Stimulated activated CD4-positive, alpha-beta T cell treated with anti-CD3 and anti-CD28 coated beads, Interleukin-2, amount 100 ng/mL, for 24 hours (primary cell): ENCODE data around the gene DPCD.
"Not testable (repeated sequence)": the region's sequence is repeated elsewhere in the genome, so short reads cannot be mapped to it uniquely, and the experiment has no call there.

ENCODE experiments used
- DNase-seq, 2 donors: peaks; one replicate each; pipeline ENCODE4 v3.0.0-alpha.2; 2020

DPCD gene

DNA sequence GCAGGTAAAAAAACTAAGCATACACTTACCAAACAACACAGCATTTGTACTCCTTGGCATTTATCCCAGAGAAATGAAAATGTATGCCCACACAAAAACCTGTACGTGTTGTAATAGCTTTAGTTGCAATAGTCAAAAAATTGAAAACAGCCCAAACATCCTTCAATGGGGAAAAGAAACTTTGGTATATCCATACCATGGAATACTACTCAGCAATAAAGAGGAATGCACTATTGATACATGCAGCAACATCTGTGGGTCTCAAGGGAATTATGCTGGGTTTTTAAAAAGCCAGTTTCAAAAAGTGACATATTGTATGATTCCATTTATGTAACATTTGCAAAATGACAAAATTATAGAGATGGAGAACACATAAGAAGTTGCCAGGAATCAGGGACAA, 35.4 kb downstream of the DPCD start:
- no peak for DNase-seq

DNA sequence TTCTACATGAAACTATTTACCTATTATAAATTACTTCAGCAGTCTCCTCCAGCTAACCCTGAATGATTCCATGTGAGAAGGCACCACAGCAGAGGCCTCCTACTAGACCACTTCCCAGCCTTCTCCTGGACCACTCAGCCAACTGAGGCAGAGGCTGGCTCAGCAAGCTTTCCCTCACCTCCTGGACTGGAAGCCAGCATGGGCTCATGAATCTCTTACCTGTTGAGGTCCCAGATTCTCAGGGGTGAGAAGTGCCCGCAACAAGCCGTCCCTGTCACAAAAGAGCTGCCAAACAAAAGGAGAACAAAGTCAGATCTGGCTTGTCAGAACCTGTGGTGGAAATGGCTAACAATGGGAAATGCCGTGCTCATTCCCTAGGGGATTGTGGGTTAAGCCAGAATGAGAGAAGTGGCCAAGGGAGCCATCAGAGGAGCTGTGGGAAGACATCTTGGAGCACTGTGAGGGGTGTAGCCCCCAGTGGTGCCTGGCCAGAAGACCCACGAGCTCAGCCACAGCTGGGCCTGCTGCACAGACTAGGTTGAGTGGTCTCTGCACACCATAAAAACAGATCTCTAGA, 36.5 kb downstream of the DPCD start:
- DNase-seq: no peak

DNA sequence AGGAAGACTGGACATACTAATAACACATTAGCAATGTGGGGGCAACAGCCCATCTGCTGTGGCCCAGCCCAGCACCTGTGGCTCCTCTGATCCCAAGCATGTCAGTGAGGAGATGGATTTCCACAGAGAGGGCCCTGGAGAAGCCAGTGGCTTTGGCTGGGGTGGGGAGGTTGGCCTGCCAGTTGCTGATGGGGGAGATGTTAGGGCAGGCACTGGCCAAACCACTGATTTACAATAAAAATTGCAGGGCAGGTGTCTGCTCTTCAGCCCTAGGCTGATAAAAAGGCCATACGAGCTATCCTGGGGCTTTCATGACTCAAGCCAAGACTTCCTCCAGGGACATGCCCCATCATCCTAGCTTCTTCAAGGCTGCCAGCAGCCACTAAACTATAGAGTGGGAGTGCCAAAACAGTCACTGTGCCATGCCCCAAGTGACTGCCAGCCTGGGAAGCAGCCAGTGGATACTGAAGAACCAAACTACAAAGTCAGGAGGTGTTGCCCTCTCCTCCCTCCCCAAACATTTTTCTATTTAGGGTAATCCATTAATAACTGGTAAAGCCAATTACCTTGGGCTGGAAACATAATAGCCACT, 37.8 kb downstream of the DPCD start:
- DNase-seq: no peak

DNA sequence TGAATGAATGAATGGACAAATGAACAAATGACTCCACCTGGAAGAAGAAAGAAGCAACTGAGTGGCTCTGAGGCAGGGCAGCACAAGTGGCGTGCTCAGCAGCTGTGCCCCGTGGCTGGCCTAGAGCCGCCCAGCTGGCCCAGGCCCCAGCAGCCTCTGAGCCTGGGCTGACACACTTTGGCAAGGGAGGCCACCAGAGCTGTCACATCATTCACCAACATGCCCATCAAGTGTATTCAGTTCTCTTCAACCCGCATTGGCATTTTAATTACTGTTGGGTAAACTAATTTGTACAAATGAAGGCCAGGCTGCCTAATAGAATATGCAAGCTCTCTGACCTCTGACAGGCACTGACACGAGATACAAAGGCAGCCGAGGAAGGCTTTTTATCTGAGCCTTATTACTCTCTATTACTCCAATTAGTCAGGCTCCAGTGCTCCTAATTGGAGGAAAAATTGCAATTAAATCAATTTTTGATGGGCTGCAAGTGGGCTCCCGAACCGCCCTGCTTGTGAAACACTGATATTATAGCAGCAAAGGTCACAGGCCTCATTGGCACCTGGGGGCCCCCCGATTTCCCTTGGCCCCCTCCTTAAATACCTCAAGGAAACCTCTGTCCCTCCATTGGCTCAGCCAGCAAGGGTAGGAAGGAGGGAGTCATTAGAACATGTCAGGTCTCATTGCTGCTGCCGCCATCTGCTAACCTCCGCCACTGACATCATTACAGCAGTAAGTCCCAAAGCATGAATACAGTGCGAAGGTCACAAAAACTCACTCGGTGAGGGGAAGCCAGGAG, 41.9 kb downstream of the DPCD start:
- no peak for DNase-seq

DNA sequence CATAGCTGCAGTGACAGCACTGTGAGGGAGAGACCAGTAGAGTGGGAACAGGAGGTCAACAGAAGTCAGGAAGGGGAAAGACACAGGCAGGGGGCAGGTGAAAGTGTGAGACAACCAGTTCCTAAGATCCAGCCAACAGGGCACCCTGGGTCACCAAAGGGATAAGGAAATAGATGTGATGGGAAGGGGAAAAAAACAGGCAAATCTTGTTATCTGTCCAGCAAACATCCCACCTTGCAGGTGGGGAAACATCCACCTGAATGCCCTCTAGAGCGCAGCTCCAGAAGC, 42.5 kb downstream of the DPCD start:
- no peak for DNase-seq

DNA sequence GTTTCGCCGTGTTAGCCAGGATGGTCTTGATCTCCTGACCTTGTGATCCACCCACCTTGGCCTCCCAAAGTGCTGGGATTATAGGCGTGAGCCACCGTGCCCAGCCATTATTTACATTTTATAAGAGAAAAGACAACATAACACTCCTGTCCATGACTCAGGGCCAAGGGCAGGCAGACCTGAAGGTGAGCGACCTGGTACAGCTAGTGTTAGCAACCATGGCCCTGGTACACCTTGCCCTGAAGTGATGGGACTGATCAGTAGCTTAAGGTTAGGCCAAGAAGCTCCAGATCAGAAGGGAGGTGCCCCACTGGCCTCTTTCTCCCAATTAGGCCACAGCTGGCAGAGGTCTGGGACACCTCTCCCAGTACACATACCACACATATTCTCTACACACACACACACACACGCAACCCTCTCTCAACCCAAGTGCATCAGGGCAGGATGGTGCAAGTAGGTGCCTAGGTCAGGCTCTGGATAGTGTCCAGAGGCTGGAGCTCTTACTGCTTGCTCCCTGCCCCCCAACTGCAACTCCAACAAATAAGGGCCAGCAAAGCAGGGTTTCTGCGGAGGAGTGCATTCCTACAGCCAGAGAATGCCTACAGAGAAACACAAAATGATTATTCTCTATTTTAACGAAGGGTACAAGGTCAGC, 43.8 kb downstream of the DPCD start:
- DNase-seq: no peak

DNA sequence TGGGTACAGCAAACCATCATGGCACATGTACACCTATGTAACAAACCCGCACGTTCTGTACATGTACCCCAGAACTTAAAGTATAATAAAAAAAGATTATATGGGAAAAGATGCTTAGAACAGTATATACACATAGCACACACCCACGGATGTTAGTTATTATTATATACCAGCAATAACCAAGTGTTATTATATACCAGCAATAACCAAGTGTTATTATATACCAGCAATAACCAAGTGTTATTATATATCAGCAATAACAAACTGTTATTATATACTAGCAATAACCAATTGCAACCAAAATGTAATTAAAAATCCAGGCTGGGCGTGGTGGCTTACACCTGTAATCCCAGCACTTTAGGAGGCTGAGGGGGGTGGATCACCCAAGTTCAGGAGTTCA, 45.4 kb downstream of the DPCD start:
- not testable (repeated sequence) for DNase-seq

DNA sequence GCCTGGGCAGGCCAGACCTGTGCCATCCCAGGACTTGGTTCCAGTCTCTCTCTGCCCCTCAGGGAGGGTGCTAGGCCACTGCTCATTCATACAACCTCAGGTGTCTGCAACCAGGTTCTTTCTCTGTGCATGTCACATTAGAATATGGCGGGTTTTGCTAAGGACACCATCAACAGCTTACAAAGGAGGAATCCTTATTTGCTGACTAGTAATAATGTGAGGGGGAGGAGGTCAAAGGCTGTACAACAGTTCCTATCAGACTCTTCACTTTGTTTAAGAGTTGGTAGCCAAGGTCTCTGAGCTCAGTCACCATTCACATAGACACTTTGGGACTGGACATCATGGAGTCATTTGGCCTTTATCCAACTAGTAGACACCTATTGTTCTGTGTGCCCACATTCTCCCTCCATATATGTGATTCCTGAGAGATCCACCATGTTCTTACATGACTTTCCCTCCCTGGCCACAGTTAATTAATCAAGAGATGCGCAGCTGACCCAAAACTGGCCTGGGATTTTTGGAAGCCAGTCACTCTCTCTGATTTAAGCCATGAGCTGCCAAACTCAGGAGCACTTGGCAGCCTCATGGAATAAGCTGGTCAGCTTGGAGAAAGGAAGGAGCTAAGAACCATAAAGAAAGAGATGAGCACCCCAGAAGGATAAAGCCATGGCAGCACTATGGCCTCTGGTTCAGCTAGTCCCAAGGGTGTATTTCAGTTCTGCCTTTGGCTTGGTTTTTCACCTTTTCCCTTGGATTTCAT, 51.2 kb downstream of the DPCD start:
- DNase-seq: no peak

DNA sequence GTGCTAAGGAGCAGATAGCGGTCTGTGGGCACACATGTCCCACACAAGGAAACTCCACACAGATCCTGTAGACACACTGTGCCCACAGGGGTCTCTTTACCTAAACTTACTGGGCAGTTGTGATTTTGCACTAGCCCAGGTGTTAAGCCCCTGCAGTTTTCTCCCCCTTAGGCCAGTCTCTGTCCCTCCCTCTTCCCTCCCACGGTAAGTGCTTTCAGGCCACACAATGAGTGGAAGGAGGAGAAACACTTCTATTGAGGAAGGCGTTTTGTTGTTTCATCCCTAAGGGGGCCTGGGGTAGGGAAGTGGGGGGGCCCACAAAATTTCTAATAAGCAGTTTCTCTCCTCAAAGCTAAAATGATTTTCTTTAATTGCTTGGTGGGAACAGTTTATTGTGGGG, 55.4 kb downstream of the DPCD start:
- no peak for DNase-seq

DNA sequence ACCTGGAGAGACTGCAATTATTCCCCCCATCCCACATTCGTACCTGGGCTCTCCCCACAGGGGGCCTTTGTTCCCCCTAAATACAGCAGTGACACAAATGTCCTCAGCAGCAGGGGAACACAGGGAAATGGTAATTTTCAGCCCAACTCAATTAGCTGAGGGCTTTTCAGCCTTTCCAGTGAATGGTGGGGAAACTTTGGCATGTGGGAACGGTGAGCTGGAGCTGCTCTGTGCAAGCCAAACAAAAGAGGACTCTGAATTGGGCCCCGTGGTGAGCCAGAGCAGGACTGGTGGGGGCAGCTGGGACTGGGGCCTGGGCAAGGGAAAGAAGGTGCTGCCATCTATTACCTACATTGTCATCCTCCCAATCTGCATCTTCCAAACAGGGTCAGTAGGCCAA, 55.9 kb downstream of the DPCD start:
- DNase-seq: no peak

DNA sequence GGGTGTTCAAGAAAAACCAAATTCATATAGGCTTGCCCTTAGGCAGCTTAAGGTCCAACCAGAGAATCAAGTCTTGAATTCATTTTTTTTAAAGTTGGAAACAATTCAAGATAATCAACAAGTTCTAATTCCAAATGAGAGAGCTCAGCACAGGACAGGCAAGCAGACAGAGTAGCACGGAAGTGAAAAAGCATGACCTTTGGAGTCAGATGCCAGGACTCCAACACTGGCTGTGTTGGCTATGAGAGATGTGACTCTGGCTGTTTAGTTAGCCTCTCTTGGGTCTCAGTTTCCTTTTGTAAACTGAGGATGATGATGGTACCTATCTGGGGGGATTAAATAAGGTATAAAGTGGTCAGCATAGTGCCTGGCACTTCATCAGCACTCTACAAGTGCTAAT, 57.5 kb downstream of the DPCD start:
- no peak for DNase-seq

DNA sequence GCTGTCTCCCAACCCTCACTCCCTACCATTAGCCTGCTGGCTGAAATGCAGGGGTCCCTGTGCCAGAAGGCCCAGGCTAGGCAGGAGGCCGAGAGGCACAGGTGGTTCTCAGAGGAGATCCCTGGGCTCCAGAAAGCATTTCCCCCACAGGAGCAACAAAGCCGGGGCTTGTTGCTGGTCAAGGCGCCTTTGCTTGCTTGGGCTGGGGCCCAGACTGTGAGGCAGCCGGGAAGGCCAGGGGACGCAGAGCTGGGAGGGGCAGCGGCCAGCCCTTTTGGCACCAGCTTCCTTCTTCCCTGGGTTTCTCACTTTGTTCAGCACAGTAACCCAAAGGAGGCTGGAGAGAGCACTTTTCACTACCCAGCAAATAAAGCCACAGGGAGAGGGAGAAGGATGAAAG, 58.2 kb downstream of the DPCD start:
- no peak for DNase-seq

DNA sequence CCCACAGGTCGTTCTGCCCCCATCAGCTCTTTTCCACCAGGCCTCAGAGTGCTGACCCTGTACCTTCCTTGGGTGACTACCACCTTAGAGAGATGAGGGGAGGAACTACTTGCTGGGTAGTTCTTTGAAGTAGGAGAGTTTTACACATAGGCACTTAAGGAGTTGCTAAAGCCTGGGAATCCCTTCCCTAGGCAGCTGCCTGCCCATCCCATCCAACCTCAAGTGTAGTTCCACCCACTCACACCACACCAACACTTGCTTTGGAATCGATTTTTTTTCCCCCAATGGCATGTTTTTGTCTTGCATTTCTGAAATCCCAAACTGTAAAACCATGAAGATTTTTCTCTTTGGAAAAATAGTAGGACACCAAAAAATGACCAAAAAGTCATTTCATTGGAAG, 59.1 kb downstream of the DPCD start:
- DNase-seq: no peak

DNA sequence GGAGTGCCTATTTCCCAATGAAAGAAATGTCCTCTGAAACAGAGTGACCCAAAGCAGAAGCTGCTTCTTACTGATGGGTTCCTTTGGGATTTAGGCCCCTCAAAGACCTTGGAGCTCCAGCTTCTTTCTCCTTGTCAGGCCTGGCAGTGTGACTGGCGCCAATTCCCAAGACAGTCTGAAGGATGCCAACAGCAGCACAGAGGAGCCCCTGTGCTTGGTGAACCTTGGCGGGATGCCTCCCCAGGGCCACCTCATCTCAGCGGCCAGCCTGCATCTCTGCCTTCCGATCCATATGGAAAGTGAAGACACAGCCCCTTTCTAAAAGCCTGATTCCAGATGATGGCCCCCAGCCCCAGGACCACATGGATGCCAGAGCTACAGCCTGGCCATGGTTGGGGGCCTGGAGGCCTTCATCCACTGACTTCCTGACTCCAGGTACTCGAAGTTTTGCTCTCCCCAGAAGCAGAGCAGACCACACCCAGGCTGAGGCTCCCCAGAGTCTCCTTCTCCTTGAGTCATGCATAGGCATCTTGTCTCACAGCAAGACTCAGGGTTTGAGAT, 61.5 kb downstream of the DPCD start:
- no peak for DNase-seq

DNA sequence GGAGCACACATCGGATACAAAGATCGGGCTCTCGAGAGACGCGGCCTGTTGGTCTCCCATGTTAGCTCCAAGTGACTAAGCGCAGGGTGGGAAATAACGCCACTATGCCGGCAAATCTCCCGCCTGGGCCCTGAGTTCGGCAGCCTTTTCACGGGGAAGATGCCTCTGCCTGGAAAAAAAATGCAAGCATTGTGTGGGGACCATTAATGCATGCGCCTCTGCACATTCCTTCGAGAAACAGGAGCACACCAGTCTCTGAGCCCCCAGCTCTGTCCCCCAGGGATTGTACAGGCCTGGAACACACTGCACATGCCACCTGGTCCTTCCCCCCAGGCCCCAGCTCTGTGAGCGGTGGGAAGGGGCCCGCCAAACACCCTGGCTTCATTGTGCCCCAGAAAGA, 62.7 kb downstream of the DPCD start:
- no peak for DNase-seq

DNA sequence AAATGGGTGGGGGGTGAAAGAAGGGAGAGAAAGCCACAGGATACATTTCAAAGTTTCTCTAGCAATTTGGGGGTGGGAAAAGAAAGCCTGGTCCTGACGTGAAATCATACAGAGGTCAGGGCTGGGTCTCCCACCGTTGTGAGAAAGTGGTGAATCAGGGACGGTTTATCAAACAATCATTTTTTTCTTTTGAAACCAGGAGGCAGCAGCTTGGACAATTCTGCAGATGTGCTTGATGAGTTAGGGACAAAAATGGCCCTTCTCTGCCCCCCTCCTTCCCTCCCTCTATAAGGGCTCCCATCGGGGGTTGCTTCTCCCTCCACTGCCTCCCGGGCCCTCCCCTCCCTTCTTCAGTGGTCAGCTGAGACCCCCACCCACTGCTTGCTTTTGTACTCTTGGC, 63.2 kb downstream of the DPCD start:
- no peak for DNase-seq

DNA sequence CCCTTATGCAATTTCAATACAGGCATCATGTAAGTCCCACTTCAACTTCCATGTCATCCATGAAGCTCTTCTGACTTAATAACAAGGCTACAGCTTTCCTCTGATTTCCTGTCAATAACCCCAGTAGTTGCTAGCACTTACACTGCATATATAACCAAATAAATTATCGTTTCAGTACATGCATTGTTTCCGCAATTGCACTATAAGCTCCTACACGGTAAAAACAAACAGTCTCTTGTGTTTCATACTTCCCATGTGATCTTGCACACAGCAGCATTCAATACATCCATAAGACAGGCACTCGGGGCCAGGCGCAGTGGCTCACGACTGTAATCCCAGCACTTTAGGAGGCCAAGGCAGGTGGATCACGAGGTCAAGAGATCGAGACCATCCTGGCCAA, 65.4 kb downstream of the DPCD start:
- DNase-seq: no peak

DNA sequence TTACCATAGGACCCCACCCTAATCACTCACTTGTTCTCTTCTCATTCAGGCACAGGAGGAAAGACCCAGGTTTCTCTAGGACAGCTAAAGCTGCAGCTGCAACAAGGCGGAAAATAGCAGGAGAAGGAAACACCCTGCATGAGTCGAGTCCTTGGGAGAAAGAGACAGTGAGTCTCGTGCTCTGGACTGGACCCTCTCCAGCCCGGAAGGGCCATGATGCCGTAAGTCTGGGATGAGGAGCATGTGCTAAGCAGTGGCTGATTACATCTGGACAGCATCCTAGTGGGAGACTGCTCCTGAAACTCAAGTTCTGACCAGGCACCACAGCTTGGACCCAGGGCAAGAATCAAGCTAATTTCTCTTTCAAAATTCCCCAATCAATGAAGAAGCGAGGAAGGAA, 67.4 kb downstream of the DPCD start:
- no peak for DNase-seq

DNA sequence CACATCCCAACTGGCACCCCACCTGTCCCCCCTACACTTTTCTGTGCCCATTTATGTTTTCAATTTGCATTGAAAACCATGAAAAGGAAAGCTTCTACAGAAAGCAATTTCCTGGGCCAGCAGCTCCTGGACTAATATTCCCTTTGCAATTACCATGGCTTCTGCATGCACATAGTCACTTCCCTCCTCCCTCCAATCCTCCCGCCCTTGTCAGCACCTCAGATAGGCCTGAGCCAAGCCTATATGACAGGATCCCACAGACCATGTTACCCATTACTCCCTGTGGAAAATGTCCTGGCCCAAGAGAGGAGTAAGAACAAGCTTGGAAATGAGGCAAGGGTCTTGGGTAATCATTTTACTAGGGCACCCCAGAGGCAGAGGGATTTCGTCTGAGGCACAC, 68.8 kb downstream of the DPCD start:
- DNase-seq: no peak

DNA sequence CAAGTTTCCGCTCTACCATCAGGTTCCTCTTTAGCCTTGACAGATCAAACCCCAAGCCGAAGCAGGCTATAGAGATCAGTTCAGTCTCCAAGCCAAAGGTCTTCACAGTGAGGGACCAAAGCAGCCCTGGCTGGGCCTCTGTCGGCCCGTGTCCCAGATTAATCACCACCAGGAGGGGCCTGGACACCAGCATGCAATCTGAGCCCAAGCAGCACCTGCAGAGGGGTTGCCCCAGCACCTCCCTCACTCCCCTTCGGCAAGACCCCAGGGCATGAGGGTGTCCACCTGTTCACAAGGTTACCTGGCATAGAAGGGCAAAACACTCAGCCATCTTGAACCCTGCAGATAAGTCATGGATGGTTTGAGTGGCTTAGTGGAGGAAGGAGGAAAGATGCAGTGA, 70.9 kb downstream of the DPCD start:
- no peak for DNase-seq
